ENCODE data around the gene POU5F2.

GRCh38 chr5:93748875-93749397 is 7.5 kb upstream of the POU5F2 start:
- TF ChIP-seq, protein P1, sequence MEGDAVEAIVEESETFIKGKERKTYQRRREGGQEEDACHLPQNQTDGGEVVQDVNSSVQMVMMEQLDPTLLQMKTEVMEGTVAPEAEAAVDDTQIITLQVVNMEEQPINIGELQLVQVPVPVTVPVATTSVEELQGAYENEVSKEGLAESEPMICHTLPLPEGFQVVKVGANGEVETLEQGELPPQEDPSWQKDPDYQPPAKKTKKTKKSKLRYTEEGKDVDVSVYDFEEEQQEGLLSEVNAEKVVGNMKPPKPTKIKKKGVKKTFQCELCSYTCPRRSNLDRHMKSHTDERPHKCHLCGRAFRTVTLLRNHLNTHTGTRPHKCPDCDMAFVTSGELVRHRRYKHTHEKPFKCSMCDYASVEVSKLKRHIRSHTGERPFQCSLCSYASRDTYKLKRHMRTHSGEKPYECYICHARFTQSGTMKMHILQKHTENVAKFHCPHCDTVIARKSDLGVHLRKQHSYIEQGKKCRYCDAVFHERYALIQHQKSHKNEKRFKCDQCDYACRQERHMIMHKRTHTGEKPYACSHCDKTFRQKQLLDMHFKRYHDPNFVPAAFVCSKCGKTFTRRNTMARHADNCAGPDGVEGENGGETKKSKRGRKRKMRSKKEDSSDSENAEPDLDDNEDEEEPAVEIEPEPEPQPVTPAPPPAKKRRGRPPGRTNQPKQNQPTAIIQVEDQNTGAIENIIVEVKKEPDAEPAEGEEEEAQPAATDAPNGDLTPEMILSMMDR (IDR thresholded peaks at IDR 0.05): no peak
- TF ChIP-seq POLR2A (IDR thresholded peaks at IDR 0.05): no peak

Data from thyroid gland (tissue), 4 donors.